Neuronal stem cell (in vitro differentiated cells): ENCODE data around the gene LRRC42.

Experiments
- DNase-seq: peaks from one replicate; pipeline ENCODE4 v3.0.0-alpha.2; 2013; ENCODE audit warnings: low spot score
- H2AFZ ChIP-seq: one replicate; pipeline ENCODE4 v1.6.1; 2013; ENCODE audit warnings: mild to moderate bottlenecking, low read length, inconsistent platforms
- H2AK5ac ChIP-seq: 2 replicates; pipeline ENCODE4 v1.6.1; 2013; ENCODE audit warnings: low read depth, mild to moderate bottlenecking, inconsistent platforms, low read length, moderate library complexity, mixed read lengths
- H2BK120ac ChIP-seq: 2 replicates; pipeline ENCODE4 v1.6.1; 2013; ENCODE audit warnings: low read depth, mild to moderate bottlenecking, inconsistent platforms, low read length, moderate library complexity, mixed read lengths
- H2BK12ac ChIP-seq: one replicate; pipeline ENCODE4 v1.6.1; 2013; ENCODE audit warnings: low read length, inconsistent platforms
- H2BK15ac ChIP-seq: 2 replicates; pipeline ENCODE4 v1.6.1; 2013; ENCODE audit warnings: mild to moderate bottlenecking, low read length, inconsistent platforms, mixed read lengths
- H2BK5ac ChIP-seq: one replicate; pipeline ENCODE4 v1.6.1; 2013; ENCODE audit warnings: inconsistent platforms, mild to moderate bottlenecking, low read length, moderate library complexity
- H3K14ac ChIP-seq: one replicate; pipeline ENCODE4 v1.6.1; 2013; ENCODE audit warnings: low read length, inconsistent platforms
- H3K18ac ChIP-seq: 2 replicates; pipeline ENCODE4 v1.6.1; 2013; ENCODE audit warnings: low read length, inconsistent platforms
- H3K23ac ChIP-seq: 2 replicates; pipeline ENCODE4 v1.6.1; 2013; ENCODE audit warnings: low read depth, mild to moderate bottlenecking, mixed read lengths, low read length, inconsistent platforms; ENCODE audit not compliant: poor library complexity
- H3K27ac ChIP-seq: replicated peaks from 3 replicates; pipeline ENCODE4 v1.5.1; 2013; ENCODE audit warnings: low read length, inconsistent platforms
- H3K27me3 ChIP-seq, 3 experiments: 2 replicates each; pipeline ENCODE4 v1.6.1; 2013; ENCODE audit warnings: low read length in 3 of 3, mild to moderate bottlenecking in 2 of 3, inconsistent platforms in 1 of 3, low read depth in 1 of 3, mixed read lengths in 1 of 3, moderate library complexity in 1 of 3; ENCODE audit not compliant: control insufficient read depth in 3 of 3, insufficient read depth in 3 of 3
- H3K36me3 ChIP-seq, 2 donors: replicated peaks in 1 of 2; 2 replicates each; pipeline ENCODE4 v1.6.1; 2013; ENCODE audit warnings: low read length in 2 of 2; ENCODE audit not compliant: control insufficient read depth in 2 of 2, insufficient read depth in 2 of 2
- H3K4ac ChIP-seq: 2 replicates; pipeline ENCODE4 v1.6.1; 2013; ENCODE audit warnings: inconsistent platforms, mild to moderate bottlenecking, low read length, moderate library complexity
- H3K4me1 ChIP-seq, 2 donors: 1 replicate in 1 of 2; 2 replicates in 1 of 2; pipeline ENCODE4 v1.6.1; 2013; ENCODE audit warnings: low read length in 2 of 2, low read depth in 1 of 2; ENCODE audit not compliant: control insufficient read depth in 2 of 2, insufficient read depth in 1 of 2
- H3K4me2 ChIP-seq: one replicate; pipeline ENCODE4 v1.6.1; 2013; ENCODE audit warnings: mild to moderate bottlenecking, low read length, inconsistent platforms; ENCODE audit not compliant: insufficient read depth, poor library complexity, severe bottlenecking
- H3K4me3 ChIP-seq, 2 donors: 2 replicates each; pipeline ENCODE4 v1.5.1; 2013; ENCODE audit warnings: low read length in 2 of 2, mild to moderate bottlenecking in 2 of 2, inconsistent platforms in 1 of 2, moderate library complexity in 1 of 2
- H3K79me1 ChIP-seq: one replicate; pipeline ENCODE4 v1.6.1; 2013; ENCODE audit warnings: low read depth, mild to moderate bottlenecking, inconsistent platforms, low read length, moderate library complexity
- H3K9ac ChIP-seq: one replicate; pipeline ENCODE4 v1.6.1; 2013; ENCODE audit warnings: mild to moderate bottlenecking, low read depth, low read length, inconsistent platforms; ENCODE audit not compliant: poor library complexity
- H3K9me3 ChIP-seq, 2 donors: replicated peaks in 1 of 2; 2 replicates each; pipeline versions ENCODE3 to v1.6.1; 2013; ENCODE audit warnings: low read length in 2 of 2, mild to moderate bottlenecking in 2 of 2, inconsistent platforms in 1 of 2, low read depth in 1 of 2, mixed read lengths in 1 of 2, moderate library complexity in 1 of 2; ENCODE audit not compliant: control insufficient read depth in 2 of 2, insufficient read depth in 1 of 2
- H4K8ac ChIP-seq: one replicate; pipeline ENCODE4 v1.6.1; 2013; ENCODE audit warnings: low read depth, mild to moderate bottlenecking, inconsistent platforms, low read length, moderate library complexity
- H4K91ac ChIP-seq: one replicate; pipeline ENCODE4 v1.6.1; 2013; ENCODE audit warnings: low read length, low read depth, mild to moderate bottlenecking, inconsistent platforms; ENCODE audit not compliant: poor library complexity
- WGBS, 2 donors: extraction: QIAGEN DNeasy Blood & Tissue Kit; methylation state at CpG; one replicate each; pipeline ENCODE4 v1.1.7; 2013; ENCODE audit warnings: missing lambda C conversion rate in 2 of 2, mixed read lengths in 1 of 2; ENCODE audit not compliant: insufficient read length in 2 of 2, insufficient replicate concordance in 1 of 2; ENCODE audit errors: extremely low coverage in 2 of 2; 5-methylcytosine and 5-hydroxymethylcytosine counted together

Gene LRRC42

GRCh38 chr1:54006508-54006907 is 60.4 kb downstream of the LRRC42 start:
- Histone ChIP-seq H3K27me3 (peaks cover 0 to 16% (median 0%) of the 10 kb centered on the region in 3 experiments), H3K9ac (no peak overlapping the region), H3K79me1 (no peaks in the 10 kb centered on the region), H2BK15ac (no peak overlapping the region), H3K4me2 (no peak overlapping the region), H2AK5ac (no peak overlapping the region), H2BK12ac (no peak overlapping the region), H3K14ac (no peak overlapping the region), H3K18ac (no peak overlapping the region), H3K9me3 (peaks cover 0 to 6% of the 10 kb centered on the region in 2 donors), H3K4me1 (no peaks in the 10 kb centered on the region), H3K36me3 (no peaks in the 10 kb centered on the region), H3K4me3 (no peak overlapping the region), H2BK5ac (no peak overlapping the region), H4K8ac (no peak overlapping the region), H3K4ac (no peak overlapping the region), H2AFZ (no peak overlapping the region), H3K27ac (no peak overlapping the region), H4K91ac (no peak overlapping the region), H2BK120ac (no peak overlapping the region), H3K23ac (no peak overlapping the region)
- no peak for DNase-seq
- no CpG with 5 or more reads among the region's 4 CpGs for WGBS, 2 donors

DNA sequence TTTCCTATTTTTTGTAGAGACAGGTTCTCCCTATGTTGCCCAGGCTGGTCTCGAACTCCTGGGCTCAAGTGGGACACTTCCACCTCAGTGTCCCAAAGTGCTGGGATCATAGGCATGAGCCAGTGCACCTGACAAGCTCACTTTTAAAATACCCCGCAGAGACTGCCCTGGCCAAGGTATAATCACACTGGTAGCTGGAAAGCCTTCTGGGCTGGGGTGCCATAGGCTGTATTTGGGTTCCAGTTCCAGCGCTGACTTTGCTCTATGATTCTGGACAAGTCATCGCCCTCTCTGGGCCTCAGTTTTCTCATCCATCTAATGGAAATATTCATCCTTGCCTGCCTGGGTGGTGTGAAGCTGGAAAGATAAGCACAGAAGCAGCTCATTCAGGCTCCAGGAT is 61.5 kb downstream of the LRRC42 start:
- Histone ChIP-seq H3K27me3 (peaks cover 0 to 24% (median 0%) of the 10 kb centered on the region in 3 experiments), H2BK5ac (no peak overlapping the region), H3K4me3 (no peak overlapping the region), H4K8ac (no peak overlapping the region), H3K9ac (no peak overlapping the region), H2BK15ac (no peak overlapping the region), H2AK5ac (no peak overlapping the region), H3K9me3 (peaks cover 0 to 6% of the 10 kb centered on the region in 2 donors), H3K79me1 (no peaks in the 10 kb centered on the region), H4K91ac (no peak overlapping the region), H2AFZ (no peak overlapping the region), H3K14ac (no peak overlapping the region), H2BK120ac (no peak overlapping the region), H3K4me2 (no peak overlapping the region), H3K27ac (no peak overlapping the region), H3K23ac (no peak overlapping the region), H3K36me3 (no peaks in the 10 kb centered on the region), H3K4me1 (no peaks in the 10 kb centered on the region), H2BK12ac (no peak overlapping the region), H3K18ac (no peak overlapping the region), H3K4ac (no peak overlapping the region)
- no peak for DNase-seq
- no CpG with 5 or more reads among the region's 4 CpGs for WGBS, 2 donors

GRCh38 chr1:54008876-54009275 is 62.7 kb downstream of the LRRC42 start:
- Histone ChIP-seq H3K4me1 (peaks cover 0 to 1% of the 10 kb centered on the region in 2 donors), H3K4me2 (no peak overlapping the region), H2BK15ac (no peak overlapping the region), H2AK5ac (no peak overlapping the region), H3K9me3 (peaks cover 0 to 3% of the 10 kb centered on the region in 2 donors), H3K4me3 (no peak overlapping the region), H4K8ac (no peak overlapping the region), H3K79me1 (no peaks in the 10 kb centered on the region), H3K27ac (no peak overlapping the region), H2BK12ac (no peak overlapping the region), H3K18ac (no peak overlapping the region), H3K9ac (no peak overlapping the region), H4K91ac (no peak overlapping the region), H3K4ac (no peak overlapping the region), H3K14ac (no peak overlapping the region), H2BK5ac (no peak overlapping the region), H2BK120ac (no peak overlapping the region), H3K23ac (no peak overlapping the region), H3K36me3 (no peaks in the 10 kb centered on the region), H2AFZ (no peak overlapping the region), H3K27me3 (peaks cover 0 to 33% (median 0%) of the 10 kb centered on the region in 3 experiments)
- WGBS, 2 donors: no CpG with 5 or more reads among the region's 13 CpGs
- DNase-seq: no peak

GRCh38 chr1:54009406-54009805 is 63.3 kb downstream of the LRRC42 start:
- no CpG with 5 or more reads among the region's 4 CpGs for WGBS, 2 donors

More at GRCh38 chr1:54009406-54009805, 63.3 kb downstream of the LRRC42 start:
- Histone ChIP-seq H2AFZ (no peak overlapping the region), H2BK15ac (no peak overlapping the region), H3K14ac (no peak overlapping the region), H2BK5ac (no peak overlapping the region), H3K4ac (no peak overlapping the region), H3K27ac (no peak overlapping the region), H4K8ac (peak overlapping the region; percentile 33), H3K4me2 (no peak overlapping the region), H2BK12ac (no peak overlapping the region), H3K23ac (no peak overlapping the region), H3K4me3 (no peak overlapping the region), H3K18ac (no peak overlapping the region), H4K91ac (no peak overlapping the region), H3K4me1 (peaks cover 0 to 1% of the 10 kb centered on the region in 2 donors), H3K79me1 (no peaks in the 10 kb centered on the region), H3K36me3 (no peaks in the 10 kb centered on the region), H3K9ac (no peak overlapping the region), H3K27me3 (peaks cover 0 to 33% (median 0%) of the 10 kb centered on the region in 3 experiments), H2AK5ac (no peak overlapping the region), H2BK120ac (no peak overlapping the region), H3K9me3 (peaks cover 0 to 3% of the 10 kb centered on the region in 2 donors)
- DNase-seq: no peak
